ENCODE results near the gene SPATA31C1. TPM values are rescaled to one million over a fixed set of nuclear protein-coding genes. Genes with fewer than 3 reads are reported as not detected.
"Not testable (repeated sequence)": the region's sequence is repeated elsewhere in the genome, so short reads cannot be mapped to it uniquely, and the experiment has no call there.

SPATA31C1 gene
- polyA plus RNA-seq, 2 of the 4 experiments (the other 2 are of a cell fraction): not detected

DNA sequence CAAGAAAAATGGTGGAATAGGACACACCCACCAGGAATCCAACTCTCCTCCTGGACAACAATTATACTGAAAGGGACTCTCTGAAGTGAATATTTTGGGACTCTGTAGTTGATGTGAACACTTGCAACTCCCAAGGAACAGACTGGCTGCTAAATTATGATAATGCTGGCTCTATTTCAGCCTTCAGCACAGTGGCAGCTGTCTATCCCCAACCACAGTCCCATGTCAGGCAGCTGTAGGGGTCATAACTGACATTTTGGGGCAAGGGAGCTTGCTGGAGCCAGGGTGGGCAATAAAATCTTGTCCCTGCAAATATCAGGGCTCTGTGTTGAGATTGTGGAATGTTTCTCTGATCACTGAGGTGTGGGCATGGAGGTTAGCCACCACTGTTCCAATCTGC lies 20.9 kb upstream of the SPATA31C1 start:
- FAIRE-seq (no peak), DNase-seq (ENCODE audit: low read depth in 1 of 2, low spot score in 1 of 2) (no peak), ATAC-seq (no peak)
- Histone ChIP-seq H3K4me3 (no peak overlapping the region), H3K4me2 (no peak overlapping the region), H3K27ac (no peak overlapping the region), H3K4me1 (no peaks in the 10 kb centered on the region), H3K9me3 (no peaks in the 10 kb centered on the region; the same call in 2 of the 3 replicates)
- CTCF ChIA-PET: interaction anchor here (0.8 kb wide), 1 partner anchor 671 kb away, joined by 4 read pairs; no protein-coding TSS in a partner anchor
- POLR2A ChIA-PET: no interaction called here
- TF ChIP-seq ZFP36 (IDR thresholded peaks at IDR 0.05; ENCODE audit: borderline replicate concordance, partially characterized antibody): no peak
- no peak for TF ChIP-seq EHMT2 (IDR thresholded peaks at IDR 0.05; ENCODE audit: low read depth)
- TF ChIP-seq CBX8 (IDR thresholded peaks at IDR 0.05): no peak
- no peak for TF ChIP-seq POLR2AphosphoS2 (conservative IDR thresholded peaks at IDR 0.05; ENCODE audit: low read length)
- TF ChIP-seq KDM5A (IDR thresholded peaks at IDR 0.05): no peak
- no peak for TF ChIP-seq ZSCAN20 (CRISPR knock-in tag; IDR thresholded peaks at IDR 0.05)
- TF ChIP-seq FOSL2 (IDR thresholded peaks at IDR 0.05): no peak
- TF ChIP-seq FOSL2 (CRISPR knock-in tag; IDR thresholded peaks at IDR 0.05): no peak
- TF ChIP-seq POLR2A (IDR thresholded peaks at IDR 0.05; ENCODE audit: low read length): no peak
- TF ChIP-seq, protein P1, sequence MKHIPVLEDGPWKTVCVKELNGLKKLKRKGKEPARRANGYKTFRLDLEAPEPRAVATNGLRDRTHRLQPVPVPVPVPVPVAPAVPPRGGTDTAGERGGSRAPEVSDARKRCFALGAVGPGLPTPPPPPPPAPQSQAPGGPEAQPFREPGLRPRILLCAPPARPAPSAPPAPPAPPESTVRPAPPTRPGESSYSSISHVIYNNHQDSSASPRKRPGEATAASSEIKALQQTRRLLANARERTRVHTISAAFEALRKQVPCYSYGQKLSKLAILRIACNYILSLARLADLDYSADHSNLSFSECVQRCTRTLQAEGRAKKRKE (CRISPR knock-in tag; IDR thresholded peaks at IDR 0.05; ENCODE audit: low read depth): no peak
- no peak for TF ChIP-seq CHD4 (IDR thresholded peaks at IDR 0.05; ENCODE audit: borderline replicate concordance)
- TF ChIP-seq CBX2 (IDR thresholded peaks at IDR 0.05; ENCODE audit: borderline replicate concordance, low read depth): no peak
- no peak for TF ChIP-seq HDAC2 (IDR thresholded peaks at IDR 0.05)

DNA sequence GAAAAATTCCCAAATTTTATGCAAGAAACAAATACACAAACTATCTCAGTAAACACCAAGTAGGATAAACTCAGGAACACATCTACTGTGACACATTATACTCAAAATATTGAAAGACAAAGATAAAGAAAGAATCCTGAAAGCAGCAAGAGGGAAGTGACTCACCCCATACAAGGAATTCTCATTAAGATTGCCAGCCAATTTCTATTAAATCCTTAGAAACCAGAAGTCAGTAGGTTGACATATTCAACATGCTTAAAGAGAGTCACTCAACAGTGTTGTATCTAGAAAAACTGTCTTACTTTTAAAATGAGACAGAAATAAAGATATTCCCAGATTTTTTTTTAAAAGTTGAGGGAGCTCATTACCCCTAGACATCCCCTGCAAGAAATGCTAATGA lies 19.6 kb upstream of the SPATA31C1 start:
- DNase-seq (ENCODE audit: low read depth in 1 of 2, low spot score in 1 of 2) (no peak), FAIRE-seq (no peak), ATAC-seq (no peak)
- Histone ChIP-seq H3K4me2 (no peak overlapping the region), H3K9me3 (peaks cover 6% of the 10 kb centered on the region; the same call in 1 of the 3 replicates), H3K4me1 (no peaks in the 10 kb centered on the region), H3K4me3 (no peak overlapping the region), H3K27ac (no peak overlapping the region)
- ChIA-PET POLR2A (no interaction called here), CTCF (no interaction called here)
- TF ChIP-seq, protein P2, sequence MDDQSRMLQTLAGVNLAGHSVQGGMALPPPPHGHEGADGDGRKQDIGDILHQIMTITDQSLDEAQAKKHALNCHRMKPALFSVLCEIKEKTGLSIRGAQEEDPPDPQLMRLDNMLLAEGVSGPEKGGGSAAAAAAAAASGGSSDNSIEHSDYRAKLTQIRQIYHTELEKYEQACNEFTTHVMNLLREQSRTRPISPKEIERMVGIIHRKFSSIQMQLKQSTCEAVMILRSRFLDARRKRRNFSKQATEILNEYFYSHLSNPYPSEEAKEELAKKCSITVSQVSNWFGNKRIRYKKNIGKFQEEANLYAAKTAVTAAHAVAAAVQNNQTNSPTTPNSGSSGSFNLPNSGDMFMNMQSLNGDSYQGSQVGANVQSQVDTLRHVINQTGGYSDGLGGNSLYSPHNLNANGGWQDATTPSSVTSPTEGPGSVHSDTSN (IDR thresholded peaks at IDR 0.05): no peak
- no peak for TF ChIP-seq FOSL2 (IDR thresholded peaks at IDR 0.05)
- peak; percentile 19; the same call in 1 of the 2 replicates for TF ChIP-seq FOSL2 (CRISPR knock-in tag; IDR thresholded peaks at IDR 0.05)
- TF ChIP-seq KDM5A (IDR thresholded peaks at IDR 0.05): no peak
- TF ChIP-seq CBX8 (IDR thresholded peaks at IDR 0.05): no peak
- no peak for TF ChIP-seq JUN (IDR thresholded peaks at IDR 0.05)
- TF ChIP-seq EHMT2 (IDR thresholded peaks at IDR 0.05; ENCODE audit: low read depth): no peak

DNA sequence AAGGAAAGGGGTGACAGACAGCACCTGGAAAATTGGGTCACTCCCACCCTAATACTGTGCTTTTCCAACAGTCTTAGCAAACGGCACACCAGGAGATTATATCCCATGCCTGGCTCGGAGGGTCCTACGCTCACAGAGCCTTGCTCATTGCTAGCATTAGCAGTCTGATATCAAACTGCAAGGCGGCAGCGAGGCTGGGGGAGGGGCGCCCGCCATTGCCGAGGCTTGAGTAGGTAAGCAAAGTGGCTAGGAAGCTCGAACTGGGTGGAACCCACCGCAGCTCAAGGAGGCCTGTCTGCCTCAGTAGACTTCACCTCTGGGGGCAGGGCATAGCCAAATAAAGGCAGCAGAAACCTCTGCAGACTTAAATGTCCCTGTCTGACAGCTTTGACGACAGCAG lies 15.4 kb upstream of the SPATA31C1 start:
- H3K4me1 ChIP-seq; H3K4me3 ChIP-seq; POLR2A ChIA-PET; FAIRE-seq; DNase-seq (ENCODE audit: low read depth in 1 of 2, low spot score in 1 of 2); H3K27ac ChIP-seq; ATAC-seq; H3K4me2 ChIP-seq; H3K9me3 ChIP-seq: not testable (repeated sequence)
- 61% methylated on average over 11 of the region's 11 CpGs for WGBS (ENCODE audit: missing lambda C conversion rate)
- CTCF ChIA-PET: interaction anchor here (1.3 kb wide), 1 partner anchor 48 kb away, joined by 3 read pairs; no protein-coding TSS in a partner anchor

DNA sequence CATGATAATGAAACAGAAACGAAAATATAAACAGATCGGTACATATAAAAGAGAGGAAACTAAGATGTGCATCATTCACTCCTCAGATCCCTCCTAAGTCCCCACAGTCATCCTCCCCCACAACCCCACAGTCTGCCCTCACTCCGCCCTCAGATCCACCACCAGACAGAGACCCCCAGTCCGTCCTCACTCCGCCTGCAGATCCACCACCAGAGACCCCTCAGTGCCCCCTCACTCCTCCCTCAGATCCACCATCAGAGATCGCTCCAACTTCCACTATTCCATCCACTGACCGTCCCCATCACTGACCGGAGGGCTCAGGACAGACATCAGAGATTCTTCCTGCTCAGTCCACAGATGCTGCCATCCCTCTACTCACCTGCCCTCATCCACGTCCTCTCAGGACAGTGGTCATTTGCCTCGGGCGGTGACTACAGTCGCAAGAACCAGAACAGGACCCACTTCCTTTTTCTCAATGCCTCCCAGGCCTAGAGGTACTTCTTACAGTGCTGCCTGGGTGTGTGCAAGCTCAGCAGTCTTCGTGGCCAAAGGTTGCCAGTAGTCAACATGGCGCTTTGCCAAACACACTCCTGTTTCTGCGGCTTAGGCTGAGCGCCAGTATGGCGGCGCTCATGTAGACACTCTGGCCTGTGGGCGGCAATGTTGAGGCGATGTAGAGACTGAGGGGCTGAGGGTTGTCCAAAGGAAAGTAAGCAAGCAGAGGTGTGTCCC lies 8.3 kb upstream of the SPATA31C1 start:
- DNase-seq (ENCODE audit: low read depth in 1 of 2, low spot score in 1 of 2) (peak; percentile 29 to 87), ATAC-seq (peak; percentile 99 to 100), FAIRE-seq (no peak)
- H3K4me1 ChIP-seq: peaks cover 8% of the 10 kb centered on the region; the same call in 2 of the 3 replicates
- no peaks in the 10 kb centered on the region for H3K9me3 ChIP-seq
- no peak overlapping the region for H3K4me3 ChIP-seq
- WGBS (ENCODE audit: missing lambda C conversion rate): 53% methylated on average over 19 of the region's 20 CpGs
- ChIA-PET CTCF (interaction anchor here (0.7 kb wide), 1 partner anchor 43 kb away, joined by 3 read pairs; no protein-coding TSS in a partner anchor), POLR2A (no interaction called here)
- peak overlapping the region in 1 of 2 experiments; percentile 48; a peak in 3 of 6 replicates for H3K27ac ChIP-seq
- H3K4me2 ChIP-seq: peak overlapping the region; percentile 51
- TF ChIP-seq RAD21 (conservative IDR thresholded peaks at IDR 0.05 in 1 of 2, IDR thresholded peaks at IDR 0.05 in 1 of 2): peak; percentile 37 to 46; a peak in 3 of 5 replicates
- TF ChIP-seq HOXB5 (CRISPR knock-in tag; IDR thresholded peaks at IDR 0.05): no peak
- no peak for TF ChIP-seq BHLHE40 (IDR thresholded peaks at IDR 0.05; ENCODE audit: low read depth, low read length)
- no peak for TF ChIP-seq MYC (IDR thresholded peaks at IDR 0.05; ENCODE audit: borderline replicate concordance, low read length)
- no peak for TF ChIP-seq EHF (CRISPR knock-in tag; IDR thresholded peaks at IDR 0.05)
- TF ChIP-seq NFE2L2 (conservative IDR thresholded peaks at IDR 0.05; ENCODE audit: low read length): no peak
- TF ChIP-seq SMC3 (IDR thresholded peaks at IDR 0.05): peak; percentile 45
- no peak for TF ChIP-seq JUN (IDR thresholded peaks at IDR 0.05)
- peak; percentile 96 for TF ChIP-seq MAFK (IDR thresholded peaks at IDR 0.05; ENCODE audit: partially characterized antibody)
- no peak for TF ChIP-seq TP53 (CRISPR knock-in tag; IDR thresholded peaks at IDR 0.05)
- no peak for TF ChIP-seq RFX5 (IDR thresholded peaks at IDR 0.05)

Data from A549 (cell line).